GM21576 (cell line): ENCODE results near the gene EHBP1.

Experiments
- ATAC-seq: cut with Tn5 transposase; IDR thresholded peaks from one replicate; pipeline ENCODE4 v1.9.1; 2021; ENCODE audit warnings: mild to moderate bottlenecking, moderate library complexity; ENCODE audit not compliant: unreplicated experiment

Gene EHBP1

DNA sequence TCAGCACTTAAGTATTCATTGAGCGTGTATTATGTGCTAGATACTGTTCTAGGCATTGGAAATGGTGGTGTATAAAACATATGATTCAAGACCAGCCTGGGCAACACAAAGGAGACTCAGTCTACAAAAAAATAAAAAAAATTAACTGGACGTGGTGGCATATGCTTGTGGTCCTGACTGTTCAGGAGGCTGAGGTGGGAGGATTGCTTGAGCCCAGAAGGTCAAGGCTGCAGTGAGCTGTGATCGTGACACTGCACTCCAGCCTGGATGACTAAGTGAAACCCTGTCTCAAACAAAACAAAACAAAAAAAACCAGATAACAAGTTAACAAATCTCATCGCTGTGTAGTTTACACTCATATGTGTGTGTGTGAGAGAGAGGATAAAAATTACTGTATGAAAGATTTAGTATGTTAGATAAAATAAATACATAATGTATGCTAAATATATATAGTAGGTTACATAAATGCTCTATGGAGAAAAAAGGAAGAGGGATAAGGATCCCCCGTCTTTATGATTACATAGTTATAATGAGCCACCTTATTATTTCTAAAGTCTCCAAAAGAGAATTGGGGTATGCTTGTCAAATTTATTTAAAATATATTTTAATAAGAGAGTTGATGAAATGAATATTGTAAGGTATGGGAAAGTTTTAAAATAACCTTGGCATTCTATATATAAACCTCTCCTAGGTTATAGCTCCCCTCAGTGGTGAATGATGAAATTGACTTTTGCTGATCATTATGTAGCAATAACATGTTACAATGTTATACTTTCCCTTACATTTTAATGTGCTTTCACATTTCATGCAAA, 69.2 kb downstream of the EHBP1 start:
- ATAC-seq: peak; percentile 53

DNA sequence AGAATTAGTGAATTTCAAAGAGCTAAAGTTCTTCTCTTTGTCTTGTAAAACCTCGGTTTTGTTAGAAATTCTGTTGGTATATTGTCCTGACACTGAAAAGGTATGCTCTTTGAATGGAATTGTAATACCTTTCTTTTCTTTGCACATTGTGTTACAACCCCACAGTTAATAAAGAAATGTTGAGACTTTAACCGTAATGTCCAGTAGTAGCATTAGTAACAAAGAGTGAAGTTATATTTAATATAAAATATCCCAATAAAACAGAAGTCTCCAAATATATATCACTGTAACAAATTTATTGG, 69.8 kb downstream of the EHBP1 start:
- no peak for ATAC-seq

DNA sequence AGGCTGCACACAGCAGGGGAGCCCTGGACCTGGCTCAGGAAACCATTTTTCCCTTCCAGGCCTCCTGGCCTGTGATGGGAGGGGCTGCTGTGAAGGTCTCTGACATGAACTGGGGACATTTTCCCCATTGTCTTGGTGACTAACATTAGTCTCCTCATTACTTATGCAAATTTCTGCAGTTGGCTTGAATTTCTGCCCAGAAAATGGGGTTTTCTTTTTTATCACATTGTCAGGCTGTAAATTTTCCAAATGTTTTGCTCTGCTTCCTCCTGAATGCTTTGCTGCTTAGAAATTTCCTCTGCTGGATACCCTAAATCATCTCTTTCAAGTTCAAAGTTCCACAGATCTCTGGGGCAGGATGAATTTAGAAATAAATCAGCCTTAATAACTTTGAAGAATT, 78.2 kb downstream of the EHBP1 start:
- no peak for ATAC-seq

DNA sequence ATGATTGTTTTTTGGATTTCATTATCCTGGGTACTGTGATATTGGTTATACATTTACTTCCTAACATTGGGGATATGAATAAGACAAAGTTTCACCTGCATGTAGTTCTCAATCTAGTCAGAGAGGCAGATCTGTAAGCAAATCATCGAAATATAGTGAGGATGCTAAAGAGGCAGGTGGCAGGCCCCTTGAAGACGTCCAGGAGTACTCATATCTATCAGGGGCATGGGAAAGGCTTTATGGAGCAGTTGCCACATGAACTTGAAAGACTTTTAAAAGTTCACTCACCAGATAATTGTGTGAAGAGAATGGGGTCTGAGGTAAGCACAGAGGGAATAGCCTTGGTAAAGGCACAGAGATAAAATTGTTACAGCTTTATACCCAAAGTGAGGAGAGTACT, 78.8 kb downstream of the EHBP1 start:
- no peak for ATAC-seq

DNA sequence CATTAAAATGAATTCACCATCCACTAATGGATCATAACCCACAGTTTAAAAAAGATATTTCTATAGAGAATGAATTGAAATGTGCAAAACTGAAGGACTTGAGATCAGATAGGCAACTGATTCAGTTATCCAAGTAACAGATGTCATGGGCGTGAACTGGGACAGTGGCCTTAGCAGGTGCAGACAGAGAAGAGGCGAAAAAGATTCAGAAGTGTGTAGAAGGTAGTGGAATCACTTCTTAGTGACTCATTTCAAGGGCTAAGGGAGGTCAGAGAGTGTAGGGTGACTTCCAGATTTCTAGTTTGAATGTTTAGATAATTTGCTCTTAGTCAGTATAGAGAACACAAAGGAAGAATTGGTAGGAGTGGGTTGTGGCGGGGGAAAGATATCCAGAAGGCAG, 79.7 kb downstream of the EHBP1 start:
- ATAC-seq: no peak

DNA sequence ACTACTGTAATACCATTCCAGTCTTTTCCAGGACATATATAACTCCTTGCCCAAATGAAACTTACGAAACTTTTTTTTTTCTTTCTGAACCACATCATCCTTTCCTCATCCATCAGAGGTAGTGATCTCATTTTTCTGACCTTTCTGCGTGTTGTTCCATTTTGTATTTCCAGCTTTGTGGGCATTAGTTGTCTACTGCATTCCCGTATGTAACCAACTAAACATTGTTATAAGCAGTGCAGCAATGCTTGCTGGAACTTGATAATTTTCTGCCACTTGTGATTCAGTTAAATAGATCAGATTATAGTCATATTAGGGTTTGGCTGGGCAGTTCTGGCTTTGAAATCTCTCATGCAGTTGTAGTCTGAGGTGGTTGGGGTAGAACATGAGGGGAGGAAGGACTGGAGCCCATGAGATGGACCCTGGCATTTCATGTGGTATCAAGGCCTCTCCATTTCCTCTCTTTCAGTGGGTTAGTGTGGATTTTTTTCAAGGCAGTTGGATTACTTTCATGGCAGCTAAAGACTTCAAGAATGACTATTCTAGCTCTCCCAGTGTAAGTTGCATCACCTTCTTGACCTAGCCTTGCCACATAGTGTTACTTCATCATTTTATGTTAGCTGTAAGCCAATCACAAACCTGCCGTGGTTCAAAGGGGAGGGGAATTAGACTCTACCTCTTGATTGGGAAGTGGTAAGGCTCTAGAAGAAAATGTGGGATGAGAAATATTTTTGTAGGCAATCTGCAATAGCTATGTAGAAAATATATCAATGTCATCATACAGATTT, 80.5 kb downstream of the EHBP1 start:
- ATAC-seq: no peak

DNA sequence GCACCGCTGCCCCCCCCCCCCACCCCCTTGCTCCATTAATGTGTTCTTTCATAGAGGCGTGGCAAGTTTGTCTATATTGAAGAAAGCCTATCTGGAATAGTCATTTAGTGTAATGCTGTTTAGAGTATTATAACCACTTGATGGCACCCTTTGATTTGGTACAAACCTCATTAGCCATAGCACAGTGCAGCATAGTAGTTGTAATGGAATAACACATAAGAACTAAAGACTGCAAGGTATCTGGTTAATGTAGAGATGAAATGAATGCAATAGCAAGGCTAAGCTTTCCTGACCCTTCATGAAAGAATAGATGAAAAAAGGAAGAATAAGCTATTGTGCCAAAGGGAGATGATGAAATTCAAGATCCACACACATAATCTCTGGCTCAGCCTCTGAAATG, 81.9 kb downstream of the EHBP1 start:
- ATAC-seq: no peak

DNA sequence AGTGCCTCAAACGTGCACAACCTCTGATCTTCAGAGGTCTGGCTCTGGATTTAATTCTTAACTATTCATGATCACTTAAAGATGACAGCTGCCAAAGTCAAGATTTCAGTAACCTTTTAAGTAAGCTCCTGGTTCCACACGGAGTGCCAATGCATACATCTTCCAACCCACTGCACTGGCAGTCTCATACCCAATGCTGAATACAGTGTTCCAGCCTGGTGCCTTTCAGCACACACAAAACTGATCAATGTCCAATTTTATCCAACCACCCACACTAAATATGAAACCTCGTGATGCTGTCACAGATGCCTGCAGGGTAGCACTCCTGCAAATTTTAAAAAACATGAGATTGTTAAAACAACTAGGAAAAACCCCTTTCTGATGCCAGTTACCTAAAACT, 84.0 kb downstream of the EHBP1 start:
- ATAC-seq: no peak

DNA sequence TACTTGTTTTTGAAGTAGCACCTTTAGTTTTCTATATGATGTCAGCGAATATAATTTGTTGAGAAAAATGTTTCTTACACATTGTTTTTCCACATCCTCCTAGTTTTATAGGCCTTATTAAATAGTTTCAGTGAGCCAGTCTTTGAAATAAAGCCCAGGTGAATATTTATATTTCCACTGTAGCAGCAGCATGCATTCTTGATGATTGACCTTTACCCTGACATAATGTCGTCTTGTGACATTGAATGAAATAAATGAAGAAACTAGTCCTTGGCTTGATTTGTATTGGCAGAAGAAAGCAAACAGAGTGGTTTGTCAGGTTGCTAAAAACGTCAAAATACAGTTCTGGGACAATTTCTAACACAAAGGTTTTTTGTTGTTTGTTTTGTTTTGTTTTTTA, 84.4 kb downstream of the EHBP1 start:
- ATAC-seq: no peak

DNA sequence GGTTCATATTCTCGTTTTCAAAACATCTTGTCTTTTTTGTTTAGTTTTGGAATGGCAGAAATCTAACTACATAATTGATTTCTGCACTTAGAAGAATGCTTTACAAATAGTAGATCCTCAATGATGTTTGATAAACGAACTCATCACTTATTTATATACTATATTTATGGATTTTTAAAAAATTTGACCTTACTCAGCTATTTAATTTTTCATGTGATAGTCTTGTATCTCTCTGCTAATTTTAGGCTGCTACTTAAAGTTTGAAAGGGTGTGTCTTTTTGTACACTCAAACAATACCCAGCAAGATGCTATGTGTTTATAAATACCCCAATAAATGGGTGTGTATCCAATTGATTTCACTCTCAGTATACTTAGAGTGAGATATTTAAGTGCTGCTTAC, 86.9 kb downstream of the EHBP1 start:
- no peak for ATAC-seq

DNA sequence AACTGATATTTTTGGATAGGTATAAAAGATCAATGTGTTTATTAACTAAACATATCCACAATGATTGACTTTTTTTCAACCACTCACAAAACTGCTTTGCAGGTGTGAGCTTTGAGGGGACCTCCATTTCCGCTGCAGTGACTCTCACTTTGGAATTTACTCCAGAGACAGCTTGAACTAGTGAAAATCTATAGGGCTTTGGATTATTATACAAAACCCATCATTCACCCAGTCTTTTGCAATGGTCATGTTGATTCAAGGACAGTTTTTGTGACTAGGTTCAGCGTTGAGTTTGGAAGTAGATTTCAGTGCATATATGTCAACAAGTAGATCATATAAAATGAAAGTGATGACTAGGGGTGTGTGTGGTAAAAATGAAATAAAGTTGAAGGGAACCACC, 87.7 kb downstream of the EHBP1 start:
- no peak for ATAC-seq

DNA sequence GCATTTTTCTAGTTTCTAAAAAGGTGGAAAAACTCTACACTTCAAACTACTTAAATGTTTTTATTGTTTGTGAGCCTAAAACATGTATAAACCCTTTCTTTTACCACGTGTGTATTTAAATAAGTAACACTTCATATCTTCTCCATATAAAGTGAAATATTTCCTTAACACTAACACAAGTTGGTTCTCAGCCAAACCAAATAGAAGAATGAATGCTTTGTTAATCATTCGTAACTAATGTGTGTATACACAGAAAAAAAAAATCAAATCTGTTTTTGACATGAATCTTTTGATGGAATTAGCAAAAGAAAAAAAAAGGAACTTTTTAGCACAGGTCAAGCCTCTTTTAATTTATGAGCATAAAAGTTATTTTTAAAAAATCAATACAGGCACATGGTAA, 89.3 kb downstream of the EHBP1 start:
- ATAC-seq: no peak

DNA sequence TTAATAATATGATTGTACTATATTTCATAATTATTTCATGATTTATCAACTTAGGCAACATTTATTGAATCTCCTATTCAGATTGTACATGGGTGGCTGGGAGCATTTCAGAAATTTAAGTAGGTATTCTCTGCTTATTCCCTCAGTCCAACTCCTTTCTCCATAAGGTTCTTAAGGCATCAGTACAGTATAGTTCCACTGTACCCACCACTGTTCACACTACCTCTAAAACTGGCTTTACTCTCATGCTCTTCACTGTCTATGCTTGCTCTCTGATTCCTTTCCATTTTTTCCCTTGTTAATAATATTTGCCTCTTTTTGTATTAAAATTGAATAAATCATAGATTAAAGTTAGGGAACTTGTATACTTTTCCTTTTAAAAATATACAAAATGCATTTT, 89.8 kb downstream of the EHBP1 start:
- ATAC-seq: no peak

DNA sequence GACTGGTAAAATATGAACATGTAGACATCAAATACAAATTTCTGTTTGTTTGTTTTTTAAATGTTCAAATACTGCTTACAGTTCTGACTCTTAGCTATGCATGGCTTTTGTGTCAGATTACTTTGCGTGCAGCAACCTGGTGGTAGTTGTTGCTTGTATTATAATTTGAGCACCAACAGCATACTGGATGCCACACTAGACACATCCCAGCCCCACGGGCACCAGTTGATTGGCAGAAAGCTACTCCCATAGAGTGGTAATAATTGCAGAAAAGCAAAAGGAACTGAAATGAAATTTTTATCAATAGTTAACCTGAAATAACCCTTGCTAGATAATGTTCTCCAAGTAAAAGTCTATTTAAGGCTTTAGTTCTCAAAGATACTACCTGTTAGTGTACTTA, 91.6 kb downstream of the EHBP1 start:
- ATAC-seq: no peak

DNA sequence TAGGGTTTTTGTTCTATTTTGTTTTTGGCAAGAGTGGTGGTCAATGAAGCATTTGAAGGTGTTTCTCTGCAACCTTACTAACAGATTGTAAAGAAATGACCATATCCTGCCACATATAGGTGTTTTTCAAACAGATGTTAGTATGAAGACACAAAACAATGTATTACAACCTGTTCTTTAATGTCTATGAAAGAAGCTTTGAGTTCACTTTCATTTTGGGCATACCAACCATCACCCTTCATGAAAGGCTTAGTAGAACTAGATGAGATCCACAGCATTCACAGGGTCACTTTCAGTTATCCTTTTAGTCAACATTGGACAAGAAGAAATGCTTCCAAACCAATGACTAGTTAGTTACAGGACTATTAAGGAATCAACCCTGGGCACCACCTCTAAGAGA, 95.1 kb downstream of the EHBP1 start:
- no peak for ATAC-seq

DNA sequence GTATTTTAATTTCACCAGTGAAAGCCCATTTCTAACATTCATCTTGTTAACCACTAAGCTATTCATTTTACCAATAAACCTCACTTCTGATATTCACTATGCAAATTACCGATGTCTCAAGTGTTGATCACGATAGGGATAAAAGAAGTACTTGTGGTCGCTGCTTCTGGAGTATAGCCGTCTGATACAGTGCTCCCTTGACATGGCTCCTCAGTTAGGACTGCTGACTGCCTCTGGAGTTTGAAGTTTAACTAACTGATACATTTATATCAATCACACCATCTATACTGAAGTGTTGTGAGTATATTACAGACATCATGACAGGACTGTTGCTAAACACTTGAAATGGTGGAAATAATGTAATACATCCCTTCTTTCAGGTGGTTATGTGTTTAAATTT, 95.6 kb downstream of the EHBP1 start:
- ATAC-seq: no peak

DNA sequence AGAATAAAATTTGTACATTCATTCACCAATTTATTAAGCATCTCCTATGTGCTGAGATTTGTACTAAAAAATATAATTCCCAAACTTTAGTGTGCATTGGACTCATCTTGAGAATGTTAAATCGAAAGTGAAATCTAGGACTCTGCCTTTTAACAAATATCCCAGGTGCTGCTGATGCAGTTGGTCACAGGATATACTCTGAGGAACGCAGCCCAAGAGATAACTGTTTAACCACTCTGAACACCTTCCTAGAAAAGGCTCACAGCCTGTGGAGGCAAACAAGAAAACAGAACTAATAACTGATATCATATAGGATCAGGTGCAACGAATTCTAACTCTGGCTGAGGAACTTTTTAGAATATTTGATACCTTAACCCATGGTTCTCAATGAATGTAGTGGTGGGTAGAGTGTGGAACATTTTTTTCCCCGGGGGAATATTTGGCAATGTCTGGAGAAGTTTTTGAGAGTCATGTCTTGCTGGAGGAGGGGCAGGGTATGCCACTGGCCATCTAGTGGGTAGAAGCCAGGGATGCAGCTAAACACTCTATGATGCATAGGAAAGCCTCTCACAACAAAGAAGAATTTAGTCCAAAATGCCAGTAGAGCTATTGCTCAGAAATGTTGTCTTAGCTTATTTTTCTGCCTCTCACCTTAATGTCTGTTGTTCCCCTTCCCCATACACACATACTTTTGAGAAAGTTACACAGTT, 96.5 kb downstream of the EHBP1 start:
- no peak for ATAC-seq

DNA sequence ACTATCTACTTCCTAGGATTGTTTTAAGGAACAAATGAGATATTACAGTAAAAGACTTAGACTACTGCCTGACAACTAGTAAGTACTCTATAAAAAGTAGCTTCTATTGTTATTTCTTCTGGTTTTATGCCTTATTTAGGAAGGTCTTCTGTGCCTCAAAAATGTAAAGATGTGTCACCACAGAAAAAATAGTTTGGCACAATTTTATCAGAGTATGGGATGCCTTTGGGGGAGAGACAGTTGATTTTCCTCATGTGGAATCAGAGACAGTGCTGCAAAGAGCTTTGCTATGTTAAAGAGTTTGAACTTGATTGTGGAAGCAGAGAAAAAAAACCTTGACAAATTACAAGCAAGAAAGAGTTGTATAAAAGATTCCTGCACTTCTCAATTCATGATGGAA, 98.4 kb downstream of the EHBP1 start:
- no peak for ATAC-seq

DNA sequence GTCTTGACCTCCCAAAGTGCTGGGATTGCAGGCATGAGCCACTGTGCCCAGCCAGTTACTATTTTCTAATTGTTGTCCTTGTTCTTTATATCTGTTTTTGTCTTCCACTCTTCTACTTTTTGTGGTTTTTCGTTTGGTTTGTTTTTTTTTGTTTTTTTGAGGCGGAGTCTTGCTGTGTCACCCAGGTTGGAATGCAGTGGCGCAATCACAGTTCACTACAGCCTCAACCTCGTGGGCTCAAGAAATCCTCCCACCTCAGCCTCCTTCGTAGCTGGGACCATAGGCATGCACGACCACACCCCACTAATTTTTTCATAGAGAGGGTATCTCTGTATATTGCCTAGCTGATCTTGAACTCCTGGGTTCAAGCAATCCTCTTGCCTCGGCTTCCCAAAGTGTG, 100.7 kb downstream of the EHBP1 start:
- no peak for ATAC-seq

DNA sequence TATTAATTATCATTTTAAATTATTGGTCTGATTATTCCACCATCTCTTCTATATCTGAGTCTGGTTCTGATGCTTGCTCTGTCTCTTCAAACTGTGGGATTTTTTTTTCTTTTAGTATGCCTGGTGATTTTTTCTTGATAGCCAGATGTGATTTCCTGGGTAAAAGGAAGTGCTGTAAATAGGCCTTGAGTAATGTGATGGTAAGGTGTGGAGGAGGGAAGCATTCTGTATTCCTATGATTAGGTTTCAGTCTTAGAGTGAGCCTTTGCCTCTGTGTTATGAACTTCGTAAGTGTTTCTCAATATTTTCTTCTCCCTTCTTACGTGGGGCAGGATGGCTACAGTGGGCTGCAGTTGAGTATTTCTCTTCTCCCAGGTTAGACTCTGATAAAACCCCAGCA, 103.0 kb downstream of the EHBP1 start:
- ATAC-seq: no peak

DNA sequence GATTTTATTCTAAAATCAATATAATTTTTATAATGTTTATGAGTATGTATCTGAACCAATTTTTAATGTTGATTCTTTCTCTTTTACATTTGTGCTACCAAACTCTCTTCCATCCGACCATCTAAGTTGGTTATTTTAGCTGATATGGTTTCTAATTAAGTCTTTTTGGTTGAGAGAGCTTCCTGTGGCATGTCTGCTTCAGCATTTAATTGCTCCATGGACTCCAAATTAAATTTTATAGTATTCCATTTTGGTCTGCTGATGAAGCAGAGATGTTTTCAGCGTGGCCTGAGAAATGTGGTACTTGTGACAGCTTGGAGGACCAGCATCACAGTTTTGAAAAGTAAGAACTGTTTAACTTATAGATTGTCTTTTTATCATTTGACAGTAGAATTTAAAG, 105.6 kb downstream of the EHBP1 start:
- ATAC-seq: no peak

DNA sequence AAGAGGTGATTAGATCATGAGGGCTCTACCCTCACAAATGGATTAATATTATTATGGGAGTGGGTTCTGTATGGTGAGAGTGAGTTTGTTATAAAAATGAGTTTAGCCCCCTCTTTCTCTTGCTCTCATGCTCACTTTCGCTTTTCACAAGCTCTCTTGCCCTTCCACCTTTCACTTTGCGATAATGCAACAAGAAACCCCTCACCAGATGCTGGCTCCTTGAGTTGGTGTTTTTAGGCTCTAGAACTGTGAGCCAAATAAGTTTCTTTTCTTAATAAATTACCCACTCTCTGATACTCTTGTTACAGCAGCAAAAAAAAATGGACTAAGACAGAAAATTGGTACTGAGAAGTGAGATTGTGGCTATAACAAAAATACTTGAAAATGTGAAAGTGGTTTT, 106.5 kb downstream of the EHBP1 start:
- ATAC-seq: no peak
